H9 (cell line): ENCODE data around the gene USP34. TPM values are rescaled to one million over a fixed set of nuclear protein-coding genes. Genes with fewer than 3 reads are reported as not detected.
"Not testable (repeated sequence)": the region's sequence is repeated elsewhere in the genome, so short reads cannot be mapped to it uniquely, and the experiment has no call there.

Source experiments
- DNase-seq: peaks from one replicate; pipeline ENCODE4 v3.0.0-alpha.2; 2017
- H2AFZ ChIP-seq: one replicate; pipeline ENCODE4 v1.6.1; 2013; ENCODE audit warnings: mild to moderate bottlenecking, low read length, control low read depth, moderate library complexity
- H2AK5ac ChIP-seq: 2 replicates; pipeline ENCODE4 v1.6.1; 2013; ENCODE audit warnings: low read length, control low read depth, mixed read lengths; ENCODE audit not compliant: insufficient read length
- H2BK120ac ChIP-seq: one replicate; pipeline ENCODE4 v1.6.1; 2013; ENCODE audit warnings: low read depth, mild to moderate bottlenecking, low read length, control low read depth, inconsistent platforms; ENCODE audit not compliant: poor library complexity, severe bottlenecking
- H2BK12ac ChIP-seq: 2 replicates; pipeline ENCODE4 v1.6.1; 2013; ENCODE audit warnings: low read length, control low read depth, mixed read lengths, low read depth; ENCODE audit not compliant: insufficient read length
- H2BK15ac ChIP-seq: 2 replicates; pipeline ENCODE4 v1.6.1; 2013; ENCODE audit warnings: low read depth, low read length, control low read depth
- H2BK20ac ChIP-seq: one replicate; pipeline ENCODE4 v1.6.1; 2013; ENCODE audit warnings: low read depth, mild to moderate bottlenecking, low read length, control low read depth, inconsistent platforms; ENCODE audit not compliant: poor library complexity, severe bottlenecking
- H2BK5ac ChIP-seq: 2 replicates; pipeline ENCODE4 v1.6.1; 2013; ENCODE audit warnings: low read length, control low read depth, mixed read lengths; ENCODE audit not compliant: insufficient read length
- H3K14ac ChIP-seq: 2 replicates; pipeline ENCODE4 v1.6.1; 2013; ENCODE audit warnings: low read length, control low read depth; ENCODE audit not compliant: insufficient read depth
- H3K18ac ChIP-seq: 2 replicates; pipeline ENCODE4 v1.6.1; 2013; ENCODE audit warnings: low read depth, mild to moderate bottlenecking, mixed read lengths, low read length, control low read depth; ENCODE audit not compliant: insufficient read length
- H3K23ac ChIP-seq: 2 replicates; pipeline ENCODE4 v1.6.1; 2013; ENCODE audit warnings: low read length, control low read depth, mixed read lengths, low read depth; ENCODE audit not compliant: insufficient read length
- H3K23me2 ChIP-seq: 2 replicates; pipeline ENCODE4 v1.6.1; 2013; ENCODE audit warnings: low read depth, mild to moderate bottlenecking, mixed read lengths, low read length, control low read depth; ENCODE audit not compliant: insufficient read length, poor library complexity, severe bottlenecking
- H3K27ac ChIP-seq: 2 replicates; pipeline ENCODE4 v1.5.1; 2013; ENCODE audit warnings: low read length, control low read depth, mixed read lengths, low read depth; ENCODE audit not compliant: insufficient read length
- H3K27me3 ChIP-seq: 2 replicates; pipeline ENCODE4 v1.6.1; 2013; ENCODE audit warnings: low read length, control low read depth, inconsistent platforms; ENCODE audit not compliant: insufficient read depth
- H3K4ac ChIP-seq: 2 replicates; pipeline ENCODE4 v1.6.1; 2013; ENCODE audit warnings: low read depth, mild to moderate bottlenecking, control low read depth, inconsistent platforms, low read length, moderate library complexity
- H3K4me1 ChIP-seq: 2 replicates; pipeline ENCODE4 v1.6.1; 2013; ENCODE audit warnings: low read length, control low read depth, inconsistent platforms; ENCODE audit not compliant: insufficient read depth
- H3K4me2 ChIP-seq: 2 replicates; pipeline ENCODE4 v1.6.1; 2013; ENCODE audit warnings: low read length, control low read depth, mixed read lengths; ENCODE audit not compliant: insufficient read length, insufficient read depth
- H3K56ac ChIP-seq: 2 replicates; pipeline ENCODE4 v1.6.1; 2013; ENCODE audit warnings: low read depth, mild to moderate bottlenecking, mixed read lengths, low read length, control low read depth; ENCODE audit not compliant: insufficient read length
- H3K79me1 ChIP-seq: 2 replicates; pipeline ENCODE4 v1.6.1; 2013; ENCODE audit warnings: low read depth, mild to moderate bottlenecking, moderate library complexity, low read length, control low read depth, inconsistent platforms; ENCODE audit not compliant: insufficient read depth, poor library complexity, severe bottlenecking
- H3K79me2 ChIP-seq: 2 replicates; pipeline ENCODE4 v1.6.1; 2013; ENCODE audit warnings: low read length, control low read depth, inconsistent platforms; ENCODE audit not compliant: insufficient read depth
- H3K9ac ChIP-seq: 2 replicates; pipeline ENCODE4 v1.6.1; 2013; ENCODE audit warnings: low read length, control low read depth, mixed read lengths; ENCODE audit not compliant: insufficient read length; ENCODE audit errors: extremely low read depth
- H3K9me3 ChIP-seq: one replicate; pipeline ENCODE4 v1.6.1; 2013; ENCODE audit warnings: low read depth, low read length, inconsistent platforms; ENCODE audit not compliant: control insufficient read depth
- H3T11ph ChIP-seq: one replicate; pipeline ENCODE4 v1.6.1; 2013; ENCODE audit warnings: mild to moderate bottlenecking, low read length, control low read depth, inconsistent platforms
- H4K20me1 ChIP-seq: one replicate; pipeline ENCODE4 v1.6.1; 2013; ENCODE audit not compliant: control insufficient read depth, insufficient read length, insufficient read depth
- H4K5ac ChIP-seq: 2 replicates; pipeline ENCODE4 v1.6.1; 2013; ENCODE audit warnings: low read depth, mild to moderate bottlenecking, mixed read lengths, low read length, control low read depth; ENCODE audit not compliant: insufficient read length
- H4K8ac ChIP-seq: replicated peaks from 2 replicates; pipeline ENCODE4 v1.6.1; 2013; ENCODE audit warnings: low read length, control low read depth, mixed read lengths, low read depth; ENCODE audit not compliant: insufficient read length
- H4K91ac ChIP-seq: 2 replicates; pipeline ENCODE4 v1.6.1; 2013; ENCODE audit warnings: low read depth, mild to moderate bottlenecking, moderate library complexity, mixed read lengths, low read length, control low read depth; ENCODE audit not compliant: insufficient read length
- H3K27ac Mint-ChIP-seq, 3 experiments: 2 replicates in 2 of 3; 3 replicates in 1 of 3; pipeline ENCODE4 v1.8.0; 2020 to 2021; ENCODE audit warnings: mixed read lengths in 3 of 3, mild to moderate bottlenecking in 1 of 3, moderate library complexity in 1 of 3
- H3K27me3 Mint-ChIP-seq: 2 replicates; pipeline ENCODE4 v1.8.0; 2021; ENCODE audit warnings: low read depth, mild to moderate bottlenecking, moderate library complexity, mixed read lengths
- H3K36me3 Mint-ChIP-seq, 3 experiments: 2 replicates in 2 of 3; 3 replicates in 1 of 3; pipeline ENCODE4 v1.8.0; 2020 to 2021; ENCODE audit warnings: low read depth in 3 of 3, mixed read lengths in 3 of 3; ENCODE audit not compliant: insufficient read depth in 1 of 3
- H3K4me1 Mint-ChIP-seq, 2 experiments: 2 replicates each; pipeline ENCODE4 v1.8.0; 2020; ENCODE audit warnings: mixed read lengths in 2 of 2
- H3K4me3 Mint-ChIP-seq, 2 experiments: 2 replicates in 1 of 2; 3 replicates in 1 of 2; pipeline ENCODE4 v1.8.0; 2020 to 2021; ENCODE audit warnings: mild to moderate bottlenecking in 2 of 2, mixed read lengths in 2 of 2, moderate library complexity in 1 of 2
- H3K9me3 Mint-ChIP-seq, 2 experiments: 2 replicates in 1 of 2; 3 replicates in 1 of 2; pipeline ENCODE4 v1.8.0; 2020; ENCODE audit warnings: mild to moderate bottlenecking in 2 of 2, mixed read lengths in 2 of 2, moderate library complexity in 1 of 2
- CTCF ChIP-seq: fragments of 200-600 bp; sonication (generic); conservative IDR thresholded peaks from 3 replicates; pipeline ENCODE4 v1.8.0; 2021; ENCODE audit warnings: antibody characterized with exemption, mild to moderate bottlenecking
- WGBS: extraction: QIAGEN DNeasy Blood & Tissue Kit; methylation state at CpG from one replicate; pipeline ENCODE4 v1.1.7; 2013; ENCODE audit warnings: missing lambda C conversion rate, low lambda C conversion rate, mixed read lengths; ENCODE audit not compliant: insufficient read length; ENCODE audit errors: extremely low coverage; 5-methylcytosine and 5-hydroxymethylcytosine counted together
- total RNA-seq: library from RNA; stranded (reverse); gene quantifications from 2 replicates; pipeline ENCODE4 v1.2.1, GENCODE V29; 2021

The USP34 gene
- total RNA-seq, 1 experiment from 2014 or later, result 93.9 TPM

DNA sequence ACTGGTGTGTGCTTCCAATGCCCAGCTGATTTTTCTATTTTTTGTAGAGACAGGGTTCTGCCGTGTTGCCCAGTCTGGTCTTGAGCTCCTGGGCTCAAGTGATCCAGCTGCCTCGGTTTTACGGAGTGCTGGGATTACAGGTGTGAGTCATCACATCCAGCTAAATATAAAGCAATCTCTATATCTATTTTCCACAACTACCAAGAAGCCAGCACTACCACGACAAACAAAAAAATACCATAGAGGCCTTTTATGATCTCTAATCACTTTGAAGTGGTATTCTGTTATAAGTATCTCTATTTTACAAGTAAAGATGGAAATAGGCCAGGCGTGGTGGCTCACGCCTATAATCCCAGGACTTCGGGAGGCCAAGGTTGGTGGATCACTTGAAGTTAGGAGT lies 274.2 kb downstream of the USP34 start:
- H3K9me3 Mint-ChIP-seq, result no peaks in the 10 kb centered on the region
- no peak for DNase-seq
- Histone ChIP-seq H3K9ac (no peak overlapping the region), H3T11ph (no peak overlapping the region), H3K79me2 (no peaks in the 10 kb centered on the region), H4K8ac (no peak overlapping the region), H3K9me3 (no peaks in the 10 kb centered on the region), H3K56ac (no peak overlapping the region), H3K27me3 (no peaks in the 10 kb centered on the region), H3K4me2 (no peak overlapping the region), H4K5ac (no peak overlapping the region), H3K4ac (no peak overlapping the region), H3K27ac (no peak overlapping the region), H2BK12ac (no peak overlapping the region), H3K18ac (no peak overlapping the region), H2BK20ac (no peak overlapping the region), H3K23ac (no peak overlapping the region), H2BK120ac (no peak overlapping the region), H2BK5ac (no peak overlapping the region), H4K20me1 (no peaks in the 10 kb centered on the region), H2AFZ (no peak overlapping the region), H4K91ac (no peak overlapping the region), H3K79me1 (no peaks in the 10 kb centered on the region), H2BK15ac (no peak overlapping the region), H3K4me1 (no peaks in the 10 kb centered on the region), H3K23me2 (no peaks in the 10 kb centered on the region), H2AK5ac (no peak overlapping the region), H3K14ac (no peak overlapping the region)
- WGBS, result no CpG with 5 or more reads among the region's 7 CpGs
- peak overlapping the region in 1 of 3 experiments; percentile 65; a peak in 1 of 7 replicates for H3K27ac Mint-ChIP-seq
- no peak for TF ChIP-seq CTCF
- peaks cover 0 to 32% (median 12%) of the 10 kb centered on the region in 3 experiments; a peak in 5 of 7 replicates for H3K36me3 Mint-ChIP-seq
- H3K4me1 Mint-ChIP-seq, result no peaks in the 10 kb centered on the region
- H3K4me3 Mint-ChIP-seq, result no peak overlapping the region
- no peaks in the 10 kb centered on the region for H3K27me3 Mint-ChIP-seq

DNA sequence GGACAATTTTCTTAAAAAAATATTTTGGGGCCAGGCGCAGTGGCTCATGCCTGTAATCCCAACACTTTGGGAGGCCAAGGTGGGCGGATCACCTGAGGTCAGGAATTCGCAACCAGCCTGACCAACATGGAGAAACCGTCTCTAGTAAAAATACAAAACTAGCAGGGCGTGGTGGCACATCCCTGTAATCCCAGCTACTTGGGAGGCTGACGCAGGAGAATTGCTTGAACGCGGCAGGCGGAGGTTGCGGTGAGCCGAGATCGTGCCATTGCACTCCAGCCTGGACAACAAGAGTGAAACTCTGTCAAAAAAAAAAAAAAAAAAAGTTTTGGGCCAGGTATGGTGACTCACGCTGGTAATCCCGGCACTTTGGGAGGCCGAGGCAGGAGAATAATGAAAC lies 276.2 kb downstream of the USP34 start:
- H3K27me3 Mint-ChIP-seq, result not testable (repeated sequence)
- peaks cover 6 to 37% (median 21%) of the 10 kb centered on the region in 3 experiments; a peak in 5 of 7 replicates for H3K36me3 Mint-ChIP-seq

More for the DNA sequence above, 276.2 kb downstream of the USP34 start:
- not testable (repeated sequence) for H3K4me3 Mint-ChIP-seq, H2BK120ac ChIP-seq, H3K14ac ChIP-seq, H2AK5ac ChIP-seq, H3K18ac ChIP-seq, H2AFZ ChIP-seq, H2BK20ac ChIP-seq, H2BK5ac ChIP-seq, H3K27ac ChIP-seq, H3K9me3 Mint-ChIP-seq, H3K79me1 ChIP-seq, DNase-seq, H3K56ac ChIP-seq, H3K4me2 ChIP-seq, H3K27me3 ChIP-seq, H3K4me1 ChIP-seq, H4K5ac ChIP-seq, H4K91ac ChIP-seq, H3K4me1 Mint-ChIP-seq, H3K79me2 ChIP-seq, H3K4ac ChIP-seq, H4K20me1 ChIP-seq, H2BK12ac ChIP-seq, H4K8ac ChIP-seq, H3K9ac ChIP-seq, H3K23me2 ChIP-seq, H3K23ac ChIP-seq, H2BK15ac ChIP-seq, H3T11ph ChIP-seq, H3K9me3 ChIP-seq
- peak overlapping the region in 2 of 3 experiments; percentile 58 to 61; a peak in 2 of 7 replicates for H3K27ac Mint-ChIP-seq
- WGBS, result no CpG with 5 or more reads among the region's 15 CpGs
